GM19193 (cell line): ENCODE results near the gene EEF2K.
A peak's percentile ranks its signal among the peaks of the same experiment; 100 is the strongest.

ENCODE experiments used
- POLR2A ChIP-seq: IDR thresholded peaks from 4 replicates; pipeline ENCODE4 v1.6.1; 2011; ENCODE audit not compliant: insufficient read depth, insufficient read length; ENCODE audit errors: extremely low read depth

Gene EEF2K

DNA sequence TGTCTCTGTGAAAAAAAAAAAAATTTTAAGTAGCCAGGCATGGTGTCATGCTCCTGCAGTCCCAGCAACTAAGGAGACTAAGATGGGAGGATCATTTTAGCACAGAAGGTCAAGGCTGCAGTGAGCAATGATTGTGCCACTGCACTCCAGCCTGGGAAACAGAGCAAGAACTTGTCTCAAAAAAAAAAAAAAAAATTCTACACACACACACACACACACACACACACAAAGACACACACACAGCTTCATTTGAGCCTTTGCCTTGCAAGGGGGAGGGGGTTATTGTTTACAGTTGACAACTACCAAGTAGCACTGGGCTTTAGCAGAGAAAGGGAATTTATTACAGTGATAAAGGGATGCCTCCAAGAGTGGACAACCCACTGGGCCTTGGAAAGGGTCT lies 86.2 kb downstream of the EEF2K start:
- no peak for TF ChIP-seq POLR2A

DNA sequence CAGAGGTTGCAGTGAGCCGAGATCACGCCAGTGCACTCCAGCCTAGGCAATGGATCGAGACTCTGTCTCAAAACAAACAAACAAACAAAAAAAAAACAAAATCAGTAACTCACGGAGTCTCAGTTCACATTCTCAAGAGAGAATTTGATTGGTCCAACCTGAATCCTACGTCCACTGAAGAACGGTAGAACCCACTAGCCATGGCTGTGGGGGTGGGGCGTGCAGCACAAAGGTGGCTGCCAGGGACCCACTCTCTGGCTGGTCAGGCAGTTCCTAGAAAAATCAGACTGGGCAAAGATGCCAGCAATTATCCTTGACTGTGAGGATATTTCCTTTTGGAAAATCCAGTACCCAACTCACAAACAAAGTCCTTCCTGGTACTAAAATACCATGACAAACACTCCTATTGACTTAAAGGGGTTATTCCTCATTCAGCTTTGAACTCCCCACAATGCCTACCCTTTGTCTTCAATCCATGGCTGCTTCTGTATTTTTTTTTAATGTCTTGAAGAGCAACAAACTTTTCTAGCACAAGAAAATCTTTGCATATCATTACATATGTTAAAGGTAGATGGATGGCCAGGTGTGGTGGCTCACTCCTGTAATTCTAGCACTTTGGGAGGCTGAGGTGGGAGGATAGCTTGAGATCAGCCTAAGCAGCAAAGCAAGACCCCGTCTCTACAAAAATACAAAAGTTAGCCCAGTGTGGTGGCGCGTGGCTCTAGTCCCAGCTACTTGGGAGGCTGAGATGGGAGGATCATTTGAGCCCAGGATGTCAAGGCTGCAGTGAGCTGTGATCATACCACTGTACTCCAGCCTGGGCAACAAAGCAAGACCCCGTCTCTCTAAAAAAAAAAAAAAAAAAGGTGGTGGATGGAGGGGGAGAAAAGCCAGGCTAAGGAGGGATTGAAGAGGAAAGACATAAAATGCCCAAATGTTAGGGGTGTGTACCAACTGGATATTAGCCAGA lies 87.3 kb downstream of the EEF2K start:
- TF ChIP-seq POLR2A, result no peak

DNA sequence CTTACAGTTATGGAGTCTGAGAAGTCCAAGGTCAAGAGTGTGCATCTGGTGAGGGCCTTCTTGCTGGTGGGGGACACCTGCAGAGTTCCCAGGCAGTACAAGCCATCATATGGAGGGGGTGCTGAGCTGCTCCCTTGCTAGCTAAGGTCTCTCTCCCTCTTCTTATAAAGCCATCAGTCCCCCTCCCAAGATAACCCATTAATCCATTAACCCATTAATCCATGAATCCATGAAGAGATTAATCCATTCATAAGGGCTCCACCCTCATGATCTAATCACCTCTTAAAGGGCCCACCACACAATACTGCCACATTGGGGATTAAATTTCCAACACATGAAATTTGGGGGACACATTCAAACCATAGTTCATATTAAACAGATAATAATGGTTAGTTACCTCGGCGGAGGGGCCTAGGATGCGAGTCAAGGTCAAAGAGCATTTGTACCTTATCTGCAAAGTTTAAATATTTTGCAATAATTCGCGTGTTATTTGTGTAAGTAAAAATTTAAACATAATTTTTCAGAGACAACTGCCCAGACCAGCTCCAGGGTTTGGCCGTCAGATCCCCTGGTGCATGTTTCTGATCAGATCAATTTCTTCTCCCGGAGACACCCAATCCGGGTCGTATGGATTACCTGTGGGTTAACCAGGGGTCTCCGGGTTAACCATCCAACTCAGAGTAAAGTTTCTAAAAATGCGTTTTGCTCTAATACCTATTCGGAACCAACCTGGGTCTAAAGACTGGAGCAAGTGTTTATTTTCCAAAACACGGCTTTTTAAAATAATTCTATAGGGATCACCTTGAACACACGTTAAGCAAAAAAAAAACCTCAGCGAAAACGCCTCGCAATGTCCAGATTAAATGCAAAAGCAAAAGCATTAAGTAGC lies 90.4 kb downstream of the EEF2K start:
- no peak for TF ChIP-seq POLR2A

DNA sequence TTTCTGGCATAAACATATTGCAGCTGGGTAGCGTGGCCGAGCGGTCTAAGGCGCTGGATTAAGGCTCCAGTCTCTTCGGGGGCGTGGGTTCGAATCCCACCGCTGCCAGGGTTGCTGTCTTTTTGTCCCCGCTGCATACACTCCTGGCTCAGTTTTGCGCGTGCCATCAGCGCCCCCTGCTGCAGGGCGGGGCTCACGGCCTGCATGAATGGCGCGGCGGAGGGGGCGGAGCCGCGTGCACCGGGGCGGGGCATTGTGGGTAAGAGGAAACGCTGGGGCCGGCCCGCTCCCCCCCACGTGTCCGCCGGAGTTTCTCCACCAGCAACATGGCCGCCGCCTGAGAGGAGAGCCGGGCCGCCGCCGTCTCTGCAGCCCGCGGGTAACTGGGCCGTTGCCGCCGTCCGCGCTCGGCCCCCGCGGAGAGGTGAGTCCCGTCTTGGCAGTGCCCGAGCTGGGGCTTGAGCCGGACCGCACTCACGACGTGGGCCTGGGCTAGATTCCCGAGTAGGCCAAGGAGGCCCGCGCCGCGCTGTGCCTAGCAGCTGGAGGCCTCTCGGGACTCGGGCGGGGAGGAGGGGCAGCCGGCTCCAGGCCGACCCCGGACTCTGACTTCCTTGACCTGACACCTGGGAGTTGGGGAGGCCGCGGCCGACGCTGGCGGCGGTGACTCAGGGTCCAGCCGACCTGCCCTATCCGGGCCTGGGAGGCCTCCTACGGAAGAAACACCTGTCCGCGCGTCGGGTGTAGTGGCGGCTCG lies 91.2 kb downstream of the EEF2K start, which contains the start of gene POLR3E:
Gene POLR3E, plus strand, starts transcription at position 296 of the 757 bp plus-strand sequence. CDS start 5,560 bp downstream, outside the sequence.
- TF ChIP-seq POLR2A, result peak; percentile 68

DNA sequence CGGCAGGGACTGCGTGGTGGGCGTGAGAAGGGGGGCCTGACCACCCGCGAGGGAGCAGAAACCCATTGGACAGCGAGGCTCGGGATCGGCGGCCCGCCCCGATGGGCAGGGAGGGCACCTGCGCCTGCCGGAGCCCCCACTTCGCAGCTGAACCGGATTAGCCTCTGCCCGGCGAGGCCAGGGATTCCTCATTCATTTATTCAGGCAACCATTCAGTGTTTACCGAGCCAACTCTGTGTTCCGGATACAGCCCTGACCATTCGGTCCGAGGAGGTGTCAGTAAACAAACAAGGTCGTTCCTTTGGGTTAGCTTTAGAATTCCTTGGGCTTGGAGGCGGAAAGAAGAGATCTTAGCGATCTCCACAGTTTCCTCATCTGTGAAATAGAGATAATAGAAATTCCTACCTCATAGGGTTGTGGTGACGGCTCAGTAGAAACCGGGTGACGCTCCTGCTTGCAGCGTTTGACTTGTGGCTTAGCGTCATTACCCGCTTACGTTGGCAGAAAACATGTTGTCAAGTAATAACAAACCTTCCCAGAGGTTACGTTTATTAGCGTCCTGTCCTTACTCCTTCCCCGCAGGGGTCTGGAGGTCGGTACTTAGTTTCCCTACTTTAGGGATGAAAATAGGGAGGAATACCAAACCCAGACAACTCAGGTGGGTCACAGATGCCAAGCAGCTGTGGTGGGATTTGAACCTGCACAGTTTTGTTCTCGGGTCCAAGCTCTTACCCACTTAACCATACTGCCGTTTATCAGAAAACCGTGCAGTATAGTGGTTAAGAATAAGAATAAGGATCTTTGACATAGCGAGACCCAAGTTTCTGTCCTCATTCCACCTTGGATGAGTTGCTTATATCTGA lies 92.0 kb downstream of the EEF2K start:
- TF ChIP-seq POLR2A, result peak; percentile 70

DNA sequence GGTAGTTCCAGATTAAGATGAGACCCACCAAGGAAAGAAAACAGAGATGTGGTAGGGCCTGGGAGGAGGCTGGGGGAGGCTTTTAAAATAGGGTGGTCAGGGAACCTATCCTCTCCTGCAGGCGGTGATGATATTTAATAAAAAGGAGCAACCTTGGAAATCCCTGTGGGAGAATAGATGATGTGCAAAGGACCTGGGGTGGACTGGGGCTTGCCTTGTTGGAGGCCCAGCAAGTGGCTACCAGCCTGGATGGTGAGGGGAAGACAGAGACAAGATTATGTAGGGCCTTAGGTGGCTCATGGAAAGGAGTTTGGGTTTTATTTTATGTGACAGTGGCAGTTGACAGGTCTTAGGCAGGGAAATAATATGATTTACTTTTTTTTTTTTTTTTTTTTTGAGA lies 93.0 kb downstream of the EEF2K start:
- TF ChIP-seq POLR2A, result no peak

DNA sequence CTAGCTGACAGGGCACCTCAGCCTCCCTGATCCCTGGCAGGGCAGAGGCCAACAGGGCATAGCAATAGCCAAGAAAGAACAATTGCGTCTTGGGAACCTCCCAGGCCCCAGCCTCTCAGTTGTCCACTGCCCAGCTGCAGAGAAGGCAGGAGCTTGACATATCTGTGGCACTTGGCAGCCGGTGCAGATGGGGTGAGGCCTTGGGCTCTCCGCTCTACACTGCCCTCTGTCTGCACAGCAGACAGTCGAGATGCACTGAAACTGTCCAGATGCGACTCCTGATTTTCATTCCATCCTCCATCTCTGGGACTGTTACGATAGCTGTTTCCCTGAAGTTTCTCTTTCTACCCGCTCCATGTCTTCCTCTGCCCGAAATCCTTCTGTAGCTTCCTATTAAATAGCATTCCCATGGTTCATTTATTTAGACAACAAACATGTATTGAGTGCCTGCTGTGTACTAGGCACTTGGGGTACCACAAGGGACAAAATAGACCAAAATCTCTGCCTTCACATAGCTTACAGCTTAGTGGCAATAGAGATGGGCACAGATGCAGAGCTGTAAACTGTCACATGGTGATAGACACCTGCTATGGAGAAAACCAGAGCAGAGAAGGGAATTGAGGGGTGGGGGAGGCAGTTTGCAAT lies 94.5 kb downstream of the EEF2K start:
- TF ChIP-seq POLR2A, result no peak

DNA sequence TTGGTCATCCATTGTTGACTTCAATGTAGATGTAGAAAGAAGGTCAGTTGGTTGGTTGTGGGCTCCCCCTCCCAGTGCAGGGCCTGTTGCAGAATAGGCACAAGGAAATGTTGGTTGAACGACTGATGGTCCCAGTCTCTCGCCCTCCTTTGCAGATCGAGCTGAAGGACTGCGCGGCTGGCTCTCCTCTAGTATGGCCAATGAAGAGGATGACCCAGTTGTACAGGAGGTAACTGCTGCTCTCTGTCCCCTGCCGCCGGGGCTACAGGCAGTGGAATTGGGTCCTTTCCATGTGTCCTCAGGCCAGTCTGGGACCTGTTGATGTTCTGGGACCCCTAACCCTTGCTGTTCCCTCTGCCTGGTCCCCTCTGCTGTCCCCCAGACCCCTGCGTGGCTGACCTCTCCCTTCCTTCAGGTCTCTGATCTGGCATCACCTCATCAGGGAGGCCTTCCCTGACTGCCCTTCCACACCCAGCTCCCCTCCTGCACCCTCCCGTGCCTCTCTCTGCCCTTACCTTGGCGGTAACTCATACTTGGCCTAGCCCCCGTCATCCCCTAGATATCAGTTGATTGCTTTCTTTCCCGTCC lies 96.8 kb downstream of the EEF2K start:
- no peak for TF ChIP-seq POLR2A

DNA sequence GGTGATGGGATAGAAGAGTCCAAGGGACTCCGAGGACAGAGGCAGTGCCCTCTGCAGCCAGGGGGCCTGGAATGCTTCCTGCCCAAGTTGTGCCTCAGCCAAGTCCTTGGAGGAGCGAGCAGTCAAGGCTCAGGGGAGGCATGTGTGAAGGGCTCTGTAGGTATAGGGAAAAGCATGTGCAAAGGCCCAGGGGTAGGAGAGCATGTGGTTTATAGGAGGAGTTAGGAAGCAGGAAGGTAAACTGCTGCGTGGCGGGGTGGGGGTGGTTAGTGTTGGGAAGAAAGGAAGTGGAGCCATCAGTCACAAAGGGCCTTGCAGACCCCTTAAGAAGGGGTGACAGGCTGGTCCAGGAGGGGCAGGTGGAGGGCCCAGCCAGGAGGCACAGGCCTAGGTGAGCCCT lies 98.3 kb downstream of the EEF2K start:
- TF ChIP-seq POLR2A, result no peak

DNA sequence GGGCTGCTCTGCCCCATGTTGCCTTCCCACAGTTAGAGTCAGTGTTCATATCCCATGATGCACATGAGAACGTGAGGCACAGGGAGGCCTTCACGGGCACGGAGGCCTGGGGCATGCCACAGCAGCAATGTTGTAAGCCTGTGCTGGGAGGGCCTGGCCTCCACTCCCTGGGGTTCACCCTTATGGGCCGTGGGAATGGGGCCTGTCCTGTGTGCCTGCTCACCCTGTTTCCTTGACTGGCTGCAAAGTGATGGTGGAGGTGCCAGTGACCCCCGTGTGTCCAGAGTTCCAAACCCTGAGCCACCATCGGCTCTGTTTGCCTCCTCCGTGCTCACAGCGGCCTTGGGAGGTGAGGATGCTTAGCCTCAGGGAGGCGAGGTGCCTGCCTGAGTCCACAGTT lies 100.7 kb downstream of the EEF2K start:
- TF ChIP-seq POLR2A, result no peak

DNA sequence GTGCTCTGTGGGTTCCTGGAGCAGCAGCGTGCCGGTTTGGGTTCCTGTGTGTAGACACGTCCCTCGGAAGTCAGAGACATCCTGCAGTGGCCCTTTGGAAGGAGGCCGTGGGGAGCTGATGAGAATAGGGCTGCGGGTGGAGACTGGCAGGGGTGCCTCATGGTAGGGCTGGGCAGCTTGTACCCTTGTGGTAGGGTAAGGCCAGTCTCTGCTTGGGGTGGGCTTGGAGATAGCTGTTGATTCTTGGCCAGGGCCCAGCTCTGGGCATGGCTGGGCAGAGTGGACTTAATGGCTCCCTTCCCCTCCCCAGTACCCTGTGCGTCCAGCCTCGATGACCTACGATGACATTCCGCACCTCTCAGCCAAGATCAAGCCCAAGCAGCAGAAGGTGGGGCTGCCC lies 101.8 kb downstream of the EEF2K start:
- no peak for TF ChIP-seq POLR2A

DNA sequence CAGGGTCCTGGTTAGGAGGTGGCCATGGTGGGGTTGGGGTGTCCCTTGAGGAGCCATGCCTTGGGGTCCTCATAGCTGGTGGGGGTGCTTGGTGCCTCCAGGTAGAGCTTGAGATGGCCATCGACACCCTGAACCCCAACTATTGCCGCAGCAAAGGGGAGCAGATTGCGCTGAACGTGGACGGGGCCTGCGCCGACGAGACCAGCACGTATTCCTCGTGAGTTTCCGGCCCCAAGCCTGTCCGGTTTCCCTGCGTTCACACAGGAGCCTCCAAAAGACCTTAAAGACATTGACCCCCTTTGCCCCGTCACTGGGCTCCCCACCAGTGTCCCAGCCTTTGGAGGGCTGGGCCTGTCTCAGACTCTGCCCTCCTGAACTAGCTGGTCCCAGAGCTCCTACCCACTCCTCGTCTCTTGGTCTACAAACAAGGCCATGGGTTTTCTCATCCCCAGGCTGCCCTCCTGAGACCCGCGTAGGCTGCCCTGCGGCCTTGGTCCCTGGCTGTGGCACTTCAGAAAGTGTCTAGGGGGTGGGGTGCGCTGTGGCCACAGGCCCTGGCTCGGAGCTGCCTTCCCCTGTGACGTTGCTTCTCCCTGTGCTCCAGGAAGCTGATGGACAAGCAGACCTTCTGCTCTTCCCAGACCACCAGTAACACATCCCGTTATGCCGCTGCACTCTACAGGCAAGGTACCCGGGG lies 102.9 kb downstream of the EEF2K start:
- TF ChIP-seq POLR2A, result no peak
